Breast epithelium (tissue), 4 donors: ENCODE measurements around the gene OR2T10. TPM values are rescaled to one million over a fixed set of nuclear protein-coding genes. Genes with fewer than 3 reads are reported as not detected.

Experiments used
- DNase-seq, 2 donors: peaks; one replicate each; pipeline ENCODE4 v3.0.0-alpha.2; 2019; ENCODE audit warnings: low spot score in 2 of 2
- H3K27ac ChIP-seq, 2 donors: fragments of 200-600 bp; sonication (generic) in 1 of 2; one replicate each; pipeline ENCODE4 v1.5.1; 2016 to 2019; ENCODE audit warnings: mild to moderate bottlenecking in 1 of 2
- H3K27me3 ChIP-seq, 2 donors: fragments of 200-600 bp; sonication (generic) in 1 of 2; one replicate each; pipeline versions ENCODE4 v1.5.1 to v1.6.0; 2017 to 2019; ENCODE audit warnings: control low read depth in 1 of 2, mild to moderate bottlenecking in 1 of 2
- H3K36me3 ChIP-seq: fragments of 200-600 bp; one replicate; pipeline ENCODE4 v1.5.1; 2019
- H3K4me1 ChIP-seq, 2 donors: fragments of 200-600 bp; sonication (generic); one replicate each; pipeline ENCODE4 v1.5.1; 2016 to 2019; ENCODE audit warnings: control low read depth in 1 of 2
- H3K4me3 ChIP-seq, 3 donors: fragments of 200-600 bp; sonication (generic); 1 replicate in 2 of 3; 2 replicates in 1 of 3; pipeline ENCODE4 v1.5.1; 2016 to 2019; ENCODE audit warnings: mild to moderate bottlenecking in 3 of 3, moderate library complexity in 2 of 3
- H3K9me3 ChIP-seq, 2 donors: fragments of 200-600 bp; sonication (generic) in 1 of 2; one replicate each; pipeline ENCODE4 v1.5.1; 2016 to 2019; ENCODE audit warnings: control low read depth in 1 of 2
- POLR2A ChIP-seq: fragments of 450-650 bp; IDR thresholded peaks from one replicate; pipeline ENCODE4 v1.6.1; 2016; ENCODE audit warnings: antibody characterized with exemption, mild to moderate bottlenecking, moderate library complexity
- POLR2AphosphoS5 ChIP-seq, 3 donors: sonication (generic); formaldehyde crosslinking; IDR thresholded peaks; one replicate each; pipeline ENCODE4 v1.6.1; 2017; ENCODE audit warnings: antibody characterized with exemption in 3 of 3
- intact Hi-C: fragments of 100-400 bp; cut with DNase I; formaldehyde crosslinking; loops from one replicate; pipeline ENCODE4 v1.15.1; 2023; ENCODE audit warnings: low total_unique reads
- total RNA-seq, 3 donors: library from RNA; depleted of rRNA; stranded (reverse); fragments of >200 nt; gene quantifications; one replicate each; pipeline ENCODE4 v1.1.0, GENCODE V29; 2016
- TF ChIP-seq, protein P1 (sequence below), 3 donors: fragments of 450-650 bp; IDR thresholded peaks; one replicate each; pipeline ENCODE4 v1.5.1; 2016 to 2017; ENCODE audit warnings: antibody characterized with exemption in 3 of 3, mild to moderate bottlenecking in 3 of 3, moderate library complexity in 3 of 3

OR2T10 gene
- total RNA-seq, 3 donors from 2014 or later: not detected

DNA sequence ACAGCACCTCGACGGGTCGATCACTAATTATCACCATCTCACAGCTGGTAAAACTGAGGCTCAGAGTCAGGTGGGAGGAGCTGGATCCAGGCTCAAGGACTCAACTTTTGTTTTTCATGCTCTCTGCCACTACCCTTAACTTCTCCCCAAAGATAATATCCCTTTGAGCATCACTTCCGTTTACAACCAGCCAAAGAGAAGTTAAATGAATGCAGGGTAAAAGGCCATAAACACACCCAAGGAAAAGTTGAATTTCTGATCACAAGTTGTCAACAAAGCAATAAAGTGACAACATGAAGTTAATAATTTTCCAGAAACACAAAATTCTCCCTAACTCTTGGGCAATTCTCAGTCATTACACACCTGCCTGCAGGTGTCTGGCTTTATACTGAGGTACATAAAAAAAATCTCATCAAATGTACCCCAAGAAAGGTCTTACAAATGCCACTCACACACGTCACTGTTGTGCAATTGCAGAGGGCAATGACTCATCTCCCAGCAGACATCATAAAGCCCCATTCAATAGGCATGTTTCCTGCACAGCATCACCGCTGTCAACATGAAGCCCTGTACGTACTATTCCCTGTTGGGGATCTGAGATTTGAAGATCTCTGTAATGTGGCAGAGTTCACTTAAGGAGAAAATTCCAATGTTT is 34.0 kb upstream of the OR2T10 start:
- H3K9me3 ChIP-seq: no peaks in the 10 kb centered on the region
- H3K27ac ChIP-seq: no peak overlapping the region
- no peak for DNase-seq
- intact Hi-C loops: no loop called here
- H3K27me3 ChIP-seq: no peaks in the 10 kb centered on the region
- no peaks in the 10 kb centered on the region for H3K36me3 ChIP-seq
- TF ChIP-seq POLR2A (no peak), POLR2AphosphoS5 (IDR thresholded peaks at IDR 0.05) (no peak)
- no peak overlapping the region for H3K4me3 ChIP-seq
- H3K4me1 ChIP-seq: no peaks in the 10 kb centered on the region

DNA sequence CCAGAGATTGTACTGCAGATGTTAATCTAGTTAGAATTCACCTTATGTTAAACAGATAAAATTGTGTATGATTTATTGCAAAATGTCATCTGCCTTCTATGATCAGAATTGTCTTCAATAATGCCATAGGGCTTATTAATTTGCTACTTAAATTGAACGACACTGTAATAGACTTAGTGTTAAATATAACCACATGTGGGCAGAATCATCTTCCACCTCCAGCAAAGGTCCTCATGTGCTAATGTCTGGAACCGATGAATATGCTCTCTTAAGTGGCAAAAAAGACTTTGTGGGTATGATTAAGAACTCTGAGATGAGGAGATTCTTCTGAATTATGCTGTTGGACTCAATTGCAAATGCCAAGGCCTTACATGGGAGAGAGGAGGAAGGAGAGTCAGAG is 33.1 kb upstream of the OR2T10 start:
- intact Hi-C loops: no loop called here
- Histone ChIP-seq H3K9me3 (no peaks in the 10 kb centered on the region), H3K27ac (no peak overlapping the region), H3K36me3 (no peaks in the 10 kb centered on the region), H3K4me3 (no peak overlapping the region), H3K4me1 (no peaks in the 10 kb centered on the region), H3K27me3 (no peaks in the 10 kb centered on the region)
- TF ChIP-seq, protein P1, sequence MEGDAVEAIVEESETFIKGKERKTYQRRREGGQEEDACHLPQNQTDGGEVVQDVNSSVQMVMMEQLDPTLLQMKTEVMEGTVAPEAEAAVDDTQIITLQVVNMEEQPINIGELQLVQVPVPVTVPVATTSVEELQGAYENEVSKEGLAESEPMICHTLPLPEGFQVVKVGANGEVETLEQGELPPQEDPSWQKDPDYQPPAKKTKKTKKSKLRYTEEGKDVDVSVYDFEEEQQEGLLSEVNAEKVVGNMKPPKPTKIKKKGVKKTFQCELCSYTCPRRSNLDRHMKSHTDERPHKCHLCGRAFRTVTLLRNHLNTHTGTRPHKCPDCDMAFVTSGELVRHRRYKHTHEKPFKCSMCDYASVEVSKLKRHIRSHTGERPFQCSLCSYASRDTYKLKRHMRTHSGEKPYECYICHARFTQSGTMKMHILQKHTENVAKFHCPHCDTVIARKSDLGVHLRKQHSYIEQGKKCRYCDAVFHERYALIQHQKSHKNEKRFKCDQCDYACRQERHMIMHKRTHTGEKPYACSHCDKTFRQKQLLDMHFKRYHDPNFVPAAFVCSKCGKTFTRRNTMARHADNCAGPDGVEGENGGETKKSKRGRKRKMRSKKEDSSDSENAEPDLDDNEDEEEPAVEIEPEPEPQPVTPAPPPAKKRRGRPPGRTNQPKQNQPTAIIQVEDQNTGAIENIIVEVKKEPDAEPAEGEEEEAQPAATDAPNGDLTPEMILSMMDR (IDR thresholded peaks at IDR 0.05): no peak
- TF ChIP-seq POLR2AphosphoS5 (IDR thresholded peaks at IDR 0.05) (no peak), POLR2A (no peak)
- no peak for DNase-seq

DNA sequence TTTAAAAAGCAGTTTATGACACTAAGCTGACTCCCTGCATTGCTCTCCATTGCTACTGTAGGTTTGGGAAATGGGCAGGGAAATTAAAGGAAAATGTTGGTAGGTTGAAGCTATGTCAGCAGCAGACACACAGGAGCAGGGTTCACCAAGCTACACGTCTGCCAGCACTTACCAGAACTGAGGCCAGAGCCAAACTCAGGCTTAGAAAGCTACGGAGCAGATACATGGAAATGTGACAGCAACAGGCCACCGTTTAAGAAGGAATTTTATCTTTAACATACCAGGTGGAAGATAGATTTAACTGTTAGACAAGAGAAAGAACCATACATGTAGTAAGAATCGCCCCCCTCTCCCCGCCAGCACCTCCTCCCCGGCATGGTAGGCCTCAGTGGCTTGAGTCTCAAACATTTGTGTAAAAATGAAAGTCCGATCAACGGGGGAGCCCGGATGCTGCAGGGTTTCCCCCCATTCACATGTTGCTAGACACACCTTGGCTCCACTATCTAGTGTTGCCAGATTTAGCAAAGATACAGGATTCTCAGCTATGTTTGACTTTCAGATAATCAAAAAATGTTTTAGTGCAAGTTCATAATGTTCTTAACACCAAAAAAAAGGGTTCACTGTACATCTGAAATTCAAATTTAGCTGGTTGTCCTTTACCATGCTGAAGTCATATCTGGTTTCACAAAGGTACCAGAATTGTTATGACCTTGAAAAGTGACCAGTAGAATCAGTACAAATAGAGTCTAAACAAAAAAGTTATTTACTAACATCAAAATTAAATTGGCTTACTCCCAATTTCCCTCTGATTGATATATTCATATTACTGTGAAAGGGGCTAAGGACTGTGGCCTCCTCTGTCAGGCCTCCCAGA is 30.7 kb upstream of the OR2T10 start:
- Histone ChIP-seq H3K36me3 (no peaks in the 10 kb centered on the region), H3K27me3 (no peaks in the 10 kb centered on the region), H3K4me3 (no peak overlapping the region), H3K27ac (no peak overlapping the region), H3K9me3 (no peaks in the 10 kb centered on the region), H3K4me1 (no peaks in the 10 kb centered on the region)
- intact Hi-C loops: no loop called here
- no peak for TF ChIP-seq POLR2A
- TF ChIP-seq POLR2AphosphoS5 (IDR thresholded peaks at IDR 0.05): no peak
- TF ChIP-seq, protein P1 (IDR thresholded peaks at IDR 0.05): no peak
- DNase-seq: no peak

DNA sequence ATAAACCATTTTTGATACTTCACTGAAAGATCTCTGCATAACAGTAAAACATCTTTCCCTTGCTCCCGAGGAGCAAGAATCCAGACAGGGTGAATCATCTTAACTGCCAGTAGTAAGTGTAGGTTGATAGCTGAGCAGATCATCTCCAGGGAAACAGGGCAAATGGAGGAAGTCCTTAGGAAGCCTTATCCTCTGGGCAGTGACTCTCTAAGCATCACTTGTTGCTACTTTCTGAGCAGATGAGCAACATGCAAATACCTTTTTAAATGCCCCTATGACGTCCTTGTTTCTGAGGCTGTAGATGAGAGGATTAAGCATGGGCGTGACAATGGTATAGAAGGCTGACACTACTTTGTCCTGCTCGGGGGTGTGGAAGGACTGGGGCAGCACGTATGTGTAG is 28.5 kb upstream of the OR2T10 start:
- TF ChIP-seq, protein P1 (IDR thresholded peaks at IDR 0.05): no peak
- TF ChIP-seq POLR2AphosphoS5 (IDR thresholded peaks at IDR 0.05) (no peak), POLR2A (no peak)
- DNase-seq: no peak
- Histone ChIP-seq H3K9me3 (no peaks in the 10 kb centered on the region), H3K4me3 (no peak overlapping the region), H3K27ac (no peak overlapping the region), H3K27me3 (no peaks in the 10 kb centered on the region), H3K36me3 (no peaks in the 10 kb centered on the region), H3K4me1 (no peaks in the 10 kb centered on the region)
- intact Hi-C loops: no loop called here

DNA sequence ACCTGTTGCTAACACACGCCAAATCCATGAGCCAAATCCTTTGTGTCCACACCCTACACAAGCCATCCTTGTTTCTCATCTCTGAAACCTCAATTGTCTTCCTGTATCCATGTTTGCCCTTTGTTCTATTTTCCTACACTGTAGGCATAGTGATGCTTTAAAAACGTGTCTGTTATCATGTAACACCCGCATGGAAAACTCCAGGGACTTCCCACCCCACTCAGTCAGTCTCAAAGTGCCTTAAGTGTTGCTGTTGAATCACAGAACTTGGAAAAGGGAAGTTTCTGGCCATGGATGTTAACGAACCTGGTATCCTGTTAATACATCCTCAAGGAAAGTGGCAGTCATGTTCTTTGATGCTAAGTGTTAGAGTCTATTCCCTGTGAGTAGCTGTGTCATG is 27.7 kb upstream of the OR2T10 start:
- no peak for DNase-seq
- Histone ChIP-seq H3K36me3 (no peaks in the 10 kb centered on the region), H3K9me3 (no peaks in the 10 kb centered on the region), H3K27me3 (no peaks in the 10 kb centered on the region), H3K27ac (no peak overlapping the region), H3K4me3 (no peak overlapping the region), H3K4me1 (no peaks in the 10 kb centered on the region)
- TF ChIP-seq POLR2AphosphoS5 (IDR thresholded peaks at IDR 0.05): no peak
- TF ChIP-seq, protein P1 (IDR thresholded peaks at IDR 0.05): no peak
- no peak for TF ChIP-seq POLR2A
- intact Hi-C loops: no loop called here
